ENCODE data around the gene CAPRIN2.

Gene CAPRIN2

GRCh38 chr12:30754750-30755394 is at the start of gene CAPRIN2:
Gene CAPRIN2, minus strand, starts transcription at chr12:30754951. Its CDS starts 1,431 bp downstream, at chr12:30753520.
- DNase-seq, result peak; percentile 84

- no peak for DNase-seq
These were observed 42.9 kb upstream of the CAPRIN2 start for GRCh38 chr12:30797689-30798088.

- DNase-seq, result no peak
These were observed 42.2 kb upstream of the CAPRIN2 start for GRCh38 chr12:30796891-30797371.

- DNase-seq, result no peak
These were observed 41.6 kb upstream of the CAPRIN2 start for GRCh38 chr12:30796313-30796780.

- no peak for DNase-seq
These were observed 40.9 kb upstream of the CAPRIN2 start for GRCh38 chr12:30795410-30796312.

- DNase-seq, result peak; percentile 59
These were observed 40.0 kb upstream of the CAPRIN2 start for GRCh38 chr12:30794591-30795409.

GRCh38 chr12:30794020-30794419 is 39.3 kb upstream of the CAPRIN2 start:
- no peak for DNase-seq

- no peak for DNase-seq
These were observed 38.1 kb upstream of the CAPRIN2 start for GRCh38 chr12:30792648-30793499.

- no peak for DNase-seq
These were observed 37.3 kb upstream of the CAPRIN2 start for GRCh38 chr12:30792085-30792484.

GRCh38 chr12:30788754-30789153 is 34.0 kb upstream of the CAPRIN2 start:
- no peak for DNase-seq

- DNase-seq, result no peak
These were observed 30.9 kb upstream of the CAPRIN2 start for GRCh38 chr12:30785630-30786029.

GRCh38 chr12:30784508-30784907 is 29.8 kb upstream of the CAPRIN2 start:
- DNase-seq, result no peak

- DNase-seq, result no peak
These were observed 29.2 kb upstream of the CAPRIN2 start for GRCh38 chr12:30783946-30784345.

- no peak for DNase-seq
These were observed 27.8 kb upstream of the CAPRIN2 start for GRCh38 chr12:30782316-30783173.

GRCh38 chr12:30779578-30779977 is 24.8 kb upstream of the CAPRIN2 start:
- DNase-seq, result no peak

GRCh38 chr12:30779178-30779577 is 24.4 kb upstream of the CAPRIN2 start:
- DNase-seq, result no peak

GRCh38 chr12:30774599-30774998 is 19.8 kb upstream of the CAPRIN2 start:
- DNase-seq, result no peak

- no peak for DNase-seq
These were observed 15.1 kb upstream of the CAPRIN2 start for GRCh38 chr12:30769802-30770201.

GRCh38 chr12:30764251-30764650 is 9.5 kb upstream of the CAPRIN2 start:
- DNase-seq, result no peak

GRCh38 chr12:30763053-30763452 is 8.3 kb upstream of the CAPRIN2 start:
- no peak for DNase-seq

- DNase-seq, result no peak
These were observed 7.0 kb upstream of the CAPRIN2 start for GRCh38 chr12:30761730-30762129.
